Measurements from ENCODE around the gene CAMSAP1. TPM values are rescaled to one million over a fixed set of nuclear protein-coding genes. Genes with fewer than 3 reads are reported as not detected.
"Not testable (repeated sequence)": the region's sequence is repeated elsewhere in the genome, so short reads cannot be mapped to it uniquely, and the experiment has no call there.

The CAMSAP1 gene
- polyA plus RNA-seq, 1 donor from 2014 or later = 2.7 TPM

- H3K27ac Mint-ChIP-seq, H3K4me1 Mint-ChIP-seq, H3K4me3 Mint-ChIP-seq, H3K9me3 Mint-ChIP-seq, H3K27me3 Mint-ChIP-seq: not testable (repeated sequence)
- H3K36me3 Mint-ChIP-seq = peaks cover 15% of the 10 kb centered on the region
These were observed 39.8 kb upstream of the CAMSAP1 start for GRCh38 chr9:135947105-135947504.

DNA sequence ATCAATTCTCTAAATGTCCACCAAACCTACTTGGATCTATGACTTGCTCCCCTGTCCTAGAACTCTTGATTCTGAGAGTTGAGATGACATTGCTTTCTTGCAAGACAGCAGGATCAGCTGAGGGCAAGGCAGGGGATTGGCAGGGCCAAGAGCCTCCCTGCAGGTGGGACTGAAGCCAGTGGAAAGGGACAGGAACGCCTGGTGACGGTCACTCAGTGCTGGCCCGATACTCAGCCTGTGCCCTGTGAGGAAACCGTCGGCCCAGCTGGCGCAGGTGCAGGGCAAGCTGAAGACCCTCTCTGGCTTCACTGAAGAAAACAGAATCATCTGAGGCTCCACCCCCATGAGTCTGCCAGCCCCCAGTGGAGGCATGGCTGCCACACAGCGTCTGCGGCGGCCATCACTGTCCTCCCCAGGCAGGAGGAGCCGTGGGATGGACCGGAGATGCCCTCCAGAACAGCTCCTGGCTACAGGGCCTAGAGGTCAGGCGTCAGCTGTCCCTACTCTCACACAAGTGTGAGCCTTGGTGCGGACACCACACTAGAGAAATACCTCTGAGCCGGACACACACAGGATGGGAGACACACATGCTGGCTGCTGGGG lies 39.1 kb upstream of the CAMSAP1 start:
- Mint-ChIP-seq H3K36me3 (peaks cover 17% of the 10 kb centered on the region), H3K27ac (no peak overlapping the region), H3K4me1 (no peaks in the 10 kb centered on the region), H3K27me3 (no peaks in the 10 kb centered on the region), H3K4me3 (no peak overlapping the region), H3K9me3 (no peaks in the 10 kb centered on the region)

- Mint-ChIP-seq H3K36me3 (peaks cover 17% of the 10 kb centered on the region), H3K27me3 (no peaks in the 10 kb centered on the region), H3K4me1 (no peaks in the 10 kb centered on the region), H3K9me3 (no peaks in the 10 kb centered on the region), H3K27ac (no peak overlapping the region), H3K4me3 (no peak overlapping the region)
These were observed 38.6 kb upstream of the CAMSAP1 start for GRCh38 chr9:135945969-135946368.

DNA sequence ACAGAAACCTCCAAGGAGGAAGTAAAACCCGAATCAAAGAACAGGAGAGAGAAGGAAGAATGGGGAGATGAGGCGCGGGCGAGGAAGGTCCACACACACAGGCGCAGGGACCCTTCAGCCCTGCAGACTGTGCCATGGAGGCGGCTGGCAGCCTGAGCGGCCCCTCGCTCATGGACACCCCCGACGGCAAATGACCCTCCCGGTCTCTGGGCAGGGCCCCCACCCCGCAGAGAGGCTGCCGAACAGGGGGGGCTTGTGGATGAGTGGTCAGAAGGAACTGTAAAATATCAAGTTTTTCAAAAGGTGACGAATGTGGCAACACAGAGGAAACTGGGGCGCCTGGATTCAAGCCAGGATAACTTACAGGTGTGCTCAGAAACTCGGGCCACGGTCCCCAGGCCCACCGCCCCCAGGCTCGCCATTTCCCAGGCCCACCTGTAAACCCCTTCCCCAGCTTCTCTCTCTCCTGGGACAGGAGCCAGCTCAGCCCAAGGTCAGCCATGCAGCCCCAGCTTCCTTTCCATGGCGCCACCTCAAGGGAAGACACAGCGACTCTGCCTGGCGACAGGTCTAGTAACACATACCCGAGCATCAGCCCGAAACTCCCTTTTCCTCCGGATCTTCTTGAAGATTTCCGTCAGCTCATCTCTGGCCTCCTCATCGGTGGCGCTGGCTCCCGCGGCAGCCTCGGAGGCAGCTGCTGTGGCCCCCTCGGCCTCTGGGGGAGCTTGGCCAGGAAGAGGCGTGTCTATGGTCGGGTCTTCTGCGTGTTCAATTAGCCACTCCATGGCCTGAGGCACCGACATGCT lies 37.3 kb upstream of the CAMSAP1 start:
- Mint-ChIP-seq H3K27ac (peak overlapping the region in 1 of 3 donors; percentile 81), H3K27me3 (no peaks in the 10 kb centered on the region), H3K4me3 (no peak overlapping the region), H3K4me1 (no peaks in the 10 kb centered on the region), H3K36me3 (peaks cover 15% of the 10 kb centered on the region), H3K9me3 (no peaks in the 10 kb centered on the region)

GRCh38 chr9:135943604-135944003 lies 36.3 kb upstream of the CAMSAP1 start:
- H3K36me3 Mint-ChIP-seq, H3K27ac Mint-ChIP-seq: not testable (repeated sequence)

GRCh38 chr9:135941288-135941995 lies 34.1 kb upstream of the CAMSAP1 start:
- Mint-ChIP-seq H3K9me3 (no peaks in the 10 kb centered on the region), H3K27me3 (no peaks in the 10 kb centered on the region), H3K4me3 (peak overlapping the region in 1 of 4 donors; percentile 39), H3K27ac (no peak overlapping the region), H3K4me1 (peaks cover 0 to 4% (median 0%) of the 10 kb centered on the region in 3 donors), H3K36me3 (peaks cover 12% of the 10 kb centered on the region)

More at GRCh38 chr9:135943604-135944003, 36.3 kb upstream of the CAMSAP1 start:
- not testable (repeated sequence) for H3K4me3 Mint-ChIP-seq, H3K9me3 Mint-ChIP-seq, H3K27me3 Mint-ChIP-seq, H3K4me1 Mint-ChIP-seq

- peaks cover 16% of the 10 kb centered on the region for H3K36me3 Mint-ChIP-seq
- H3K9me3 Mint-ChIP-seq = no peaks in the 10 kb centered on the region
- no peaks in the 10 kb centered on the region for H3K27me3 Mint-ChIP-seq
- peak overlapping the region in 1 of 4 donors; percentile 32 for H3K4me3 Mint-ChIP-seq
- H3K27ac Mint-ChIP-seq = peak overlapping the region; percentile 30 to 78 (median 59)
- peaks cover 0 to 4% (median 0%) of the 10 kb centered on the region in 3 donors for H3K4me1 Mint-ChIP-seq
These were observed 32.3 kb upstream of the CAMSAP1 start for GRCh38 chr9:135939351-135940265.

- Mint-ChIP-seq H3K27me3 (no peaks in the 10 kb centered on the region), H3K9me3 (no peaks in the 10 kb centered on the region), H3K4me3 (no peak overlapping the region), H3K36me3 (peaks cover 13% of the 10 kb centered on the region), H3K4me1 (peaks cover 0 to 4% (median 0%) of the 10 kb centered on the region in 3 donors), H3K27ac (no peak overlapping the region)
These were observed 30.5 kb upstream of the CAMSAP1 start for GRCh38 chr9:135937521-135938489.

- Mint-ChIP-seq H3K4me3 (no peak overlapping the region), H3K4me1 (no peaks in the 10 kb centered on the region), H3K27ac (no peak overlapping the region), H3K9me3 (no peaks in the 10 kb centered on the region), H3K36me3 (peaks cover 12% of the 10 kb centered on the region), H3K27me3 (no peaks in the 10 kb centered on the region)
These were observed 25.8 kb upstream of the CAMSAP1 start for GRCh38 chr9:135933114-135933513.

- Mint-ChIP-seq H3K4me1 (no peaks in the 10 kb centered on the region), H3K36me3 (peaks cover 12% of the 10 kb centered on the region), H3K4me3 (no peak overlapping the region), H3K9me3 (no peaks in the 10 kb centered on the region), H3K27me3 (no peaks in the 10 kb centered on the region), H3K27ac (peak overlapping the region in 1 of 3 donors; percentile 23)
These were observed 25.3 kb upstream of the CAMSAP1 start for GRCh38 chr9:135932656-135933055.

DNA sequence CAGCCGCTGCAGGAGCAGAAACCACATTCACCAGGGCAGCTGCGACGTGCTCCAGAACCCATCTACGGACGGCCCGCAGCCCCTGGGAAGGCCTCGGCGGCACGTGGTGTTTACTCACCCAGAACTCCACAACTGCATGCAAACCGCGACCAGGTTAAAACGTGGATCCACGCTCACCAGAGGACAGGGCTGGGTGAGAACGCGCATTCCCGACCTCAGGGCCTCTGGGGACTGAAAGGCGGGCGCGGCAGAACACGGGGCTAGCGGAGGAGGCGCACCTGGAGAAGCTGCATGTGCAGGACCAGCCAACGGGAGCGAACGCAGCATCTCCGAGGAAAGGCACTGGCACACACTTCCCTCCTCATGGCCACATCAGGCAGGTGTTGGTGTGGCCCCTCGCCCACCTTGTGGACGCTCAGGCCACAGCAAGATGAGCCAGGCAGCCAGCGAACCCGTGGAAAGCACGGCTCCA lies 24.0 kb upstream of the CAMSAP1 start:
- H3K4me3 Mint-ChIP-seq = no peak overlapping the region
- H3K27me3 Mint-ChIP-seq = no peaks in the 10 kb centered on the region
- H3K36me3 Mint-ChIP-seq = peaks cover 12% of the 10 kb centered on the region
- no peaks in the 10 kb centered on the region for H3K4me1 Mint-ChIP-seq
- no peaks in the 10 kb centered on the region for H3K9me3 Mint-ChIP-seq
- no peak overlapping the region for H3K27ac Mint-ChIP-seq

GRCh38 chr9:135930446-135931345 lies 23.4 kb upstream of the CAMSAP1 start:
- H3K27ac Mint-ChIP-seq = no peak overlapping the region
- H3K4me3 Mint-ChIP-seq = no peak overlapping the region
- peaks cover 8% of the 10 kb centered on the region for H3K36me3 Mint-ChIP-seq
- no peaks in the 10 kb centered on the region for H3K9me3 Mint-ChIP-seq
- H3K27me3 Mint-ChIP-seq = no peaks in the 10 kb centered on the region
- no peaks in the 10 kb centered on the region for H3K4me1 Mint-ChIP-seq
